Keratinocyte (primary cell): ENCODE data around the gene ADRM1. TPM values are rescaled to one million over a fixed set of nuclear protein-coding genes. Genes with fewer than 3 reads are reported as not detected.

ENCODE experiments used
- DNase-seq: peaks from one replicate; pipeline ENCODE4 v3.0.0-alpha.2; 2011; ENCODE audit warnings: low read depth, missing footprints, low spot score
- FAIRE-seq: peaks from 2 replicates; lab custom pipeline; 2011; peaks lifted over from hg19 to GRCh38; lab: Jason Lieb, UNC
- H2AFZ ChIP-seq: 2 replicates; pipeline ENCODE4 v1.6.0; 2012; ENCODE audit warnings: low read length, control low read depth, inconsistent platforms; ENCODE audit not compliant: control insufficient read depth
- H3K27ac ChIP-seq: 2 replicates; pipeline ENCODE4 v1.5.1; 2011; ENCODE audit warnings: low read length; ENCODE audit not compliant: control insufficient read depth, insufficient read depth
- H3K27me3 ChIP-seq: 3 replicates; pipeline ENCODE4 v1.6.0; 2011; ENCODE audit warnings: low read length; ENCODE audit not compliant: control insufficient read depth, insufficient read depth; ENCODE audit errors: extremely low read depth
- H3K36me3 ChIP-seq, 2 experiments: 2 replicates in 1 of 2; 3 replicates in 1 of 2; pipeline ENCODE4 v1.5.1; 2011; ENCODE audit warnings: low read length in 2 of 2, mild to moderate bottlenecking in 1 of 2; ENCODE audit not compliant: control insufficient read depth in 2 of 2, insufficient read depth in 2 of 2; ENCODE audit errors: extremely low read depth in 1 of 2
- H3K4me1 ChIP-seq: 3 replicates; pipeline ENCODE4 v1.5.1; 2011; ENCODE audit warnings: low read length; ENCODE audit not compliant: control insufficient read depth, insufficient read depth; ENCODE audit errors: extremely low read depth
- H3K4me2 ChIP-seq: 3 replicates; pipeline ENCODE4 v1.6.0; 2011; ENCODE audit warnings: low read depth, low read length; ENCODE audit not compliant: control insufficient read depth, insufficient read depth; ENCODE audit errors: extremely low read depth
- H3K4me3 ChIP-seq, 3 experiments: fragments of 200-600 bp in 1 of 3; sonication (generic) in 1 of 3; 2 replicates in 2 of 3; 3 replicates in 1 of 3; pipeline ENCODE4 v1.5.1; 2011 to 2016; ENCODE audit warnings: low read length in 3 of 3, mild to moderate bottlenecking in 3 of 3, control low read depth in 2 of 3, inconsistent platforms in 1 of 3, low read depth in 1 of 3, mixed read lengths in 1 of 3, mixed run types in 1 of 3, moderate library complexity in 1 of 3; ENCODE audit not compliant: control insufficient read depth in 2 of 3, insufficient read depth in 2 of 3; ENCODE audit errors: extremely low read depth in 1 of 3
- H3K79me2 ChIP-seq: 2 replicates; pipeline ENCODE4 v1.6.0; 2012; ENCODE audit warnings: low read length; ENCODE audit not compliant: control insufficient read depth, insufficient read depth
- H3K9ac ChIP-seq: 3 replicates; pipeline ENCODE4 v1.6.0; 2011; ENCODE audit warnings: low read length; ENCODE audit not compliant: control insufficient read depth, insufficient read depth; ENCODE audit errors: extremely low read depth
- H3K9me1 ChIP-seq: 3 replicates; pipeline ENCODE4 v1.6.0; 2011; ENCODE audit warnings: low read length; ENCODE audit not compliant: control insufficient read depth, insufficient read depth; ENCODE audit errors: extremely low read depth
- H3K9me3 ChIP-seq: 2 replicates; pipeline ENCODE4 v1.5.1; 2012; ENCODE audit warnings: low read depth, low read length; ENCODE audit not compliant: control insufficient read depth
- H4K20me1 ChIP-seq: 3 replicates; pipeline ENCODE4 v1.6.0; 2011; ENCODE audit warnings: low read length; ENCODE audit not compliant: control insufficient read depth, insufficient read depth; ENCODE audit errors: extremely low read depth
- EZH2 ChIP-seq: IDR thresholded peaks from one replicate; pipeline ENCODE4 v1.6.1; 2012; ENCODE audit warnings: inconsistent platforms, mild to moderate bottlenecking, low read length, moderate library complexity
- dilution Hi-C: fragments of 300-500 bp; cut with MboI; formaldehyde crosslinking; loops from one replicate; pipeline ENCODE4 v1.7.0; 2020; ENCODE audit warnings: low sequenced_read_pairs; ENCODE audit not compliant: extremely low pct_ligation_motif_present
- polyA plus RNA-seq, 5 experiments: library from polyadenylated mRNA; depleted of rRNA in 3 of 5; stranded (reverse) in 3 of 5; stranded (forward) in 1 of 5; unstranded in 1 of 5; fragments of >200 nt; gene quantifications; 1 replicate in 1 of 5; 2 replicates in 3 of 5; 3 replicates in 1 of 5; pipeline versions ENCODE4 v1.2.1 to v1.2.3, GENCODE V29; 2011 to 2012; ENCODE audit warnings: missing spikeins in 2 of 5, low read depth in 1 of 5, low replicate concordance in 1 of 5
- TF ChIP-seq, protein P1 (sequence below), 3 experiments: IDR thresholded peaks in 1 of 3; conservative IDR thresholded peaks in 1 of 3; optimal IDR thresholded peaks in 1 of 3; 2 replicates in 2 of 3; 3 replicates in 1 of 3; pipeline versions ENCODE3 to v1.5.1; 2011; ENCODE audit warnings: low read length in 3 of 3, mild to moderate bottlenecking in 3 of 3, moderate library complexity in 2 of 3, control low read depth in 1 of 3, inconsistent platforms in 1 of 3; ENCODE audit not compliant: insufficient read depth in 2 of 3; ENCODE audit errors: extremely low read depth in 1 of 3

ADRM1 gene
- polyA plus RNA-seq, 1 donor (not counting 4 experiments of a cell fraction or from before 2014, with no cell fraction given), result 91.4 TPM

DNA sequence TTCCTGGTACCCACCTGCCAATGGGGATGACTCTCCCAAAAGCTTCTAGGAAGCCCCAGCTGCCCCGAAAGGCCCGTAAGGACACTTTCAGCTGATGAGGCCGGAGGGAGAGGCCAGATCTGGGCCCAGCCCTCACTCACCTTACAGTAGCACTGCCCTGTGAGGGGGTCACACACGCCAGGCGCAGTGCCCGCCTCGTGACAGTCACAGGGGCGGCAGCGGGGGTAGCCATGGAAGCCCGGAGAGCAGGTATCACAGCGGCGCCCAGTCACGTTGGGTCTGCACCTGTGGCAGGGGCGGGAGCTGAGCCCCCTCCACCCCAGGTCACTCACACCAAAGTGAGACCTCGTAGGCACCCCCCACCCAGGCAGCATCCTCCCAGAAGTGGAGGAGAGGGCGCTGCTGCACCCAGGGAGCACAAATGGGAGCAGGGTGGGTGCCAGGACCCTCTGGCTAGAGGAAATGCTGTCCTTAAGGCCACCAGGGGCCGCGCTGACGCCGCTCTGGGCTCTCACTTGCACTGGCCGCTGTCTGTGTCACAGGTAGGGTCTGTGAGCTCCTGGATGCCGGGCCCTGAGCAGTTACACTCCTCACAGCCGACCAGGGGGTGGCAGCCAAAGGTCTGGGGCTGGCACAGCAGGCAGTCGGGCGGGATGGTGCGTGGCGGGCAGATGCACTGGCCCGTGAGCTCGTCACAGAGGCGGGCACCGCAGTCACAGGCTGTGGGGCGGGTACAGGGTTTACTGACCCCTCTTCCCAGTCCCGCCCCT, 25.1 kb downstream of the ADRM1 start:
- FAIRE-seq (no peak), DNase-seq (no peak)
- H4K20me1 ChIP-seq, result no peaks in the 10 kb centered on the region
- dilution Hi-C loops, result no loop called here
- no peaks in the 10 kb centered on the region for H3K9me3 ChIP-seq
- no peaks in the 10 kb centered on the region for H3K27me3 ChIP-seq
- peaks cover 54 to 65% of the 10 kb centered on the region in 2 experiments for H3K36me3 ChIP-seq
- H3K27ac ChIP-seq, result no peak overlapping the region
- no peaks in the 10 kb centered on the region for H3K79me2 ChIP-seq
- TF ChIP-seq, protein P1, sequence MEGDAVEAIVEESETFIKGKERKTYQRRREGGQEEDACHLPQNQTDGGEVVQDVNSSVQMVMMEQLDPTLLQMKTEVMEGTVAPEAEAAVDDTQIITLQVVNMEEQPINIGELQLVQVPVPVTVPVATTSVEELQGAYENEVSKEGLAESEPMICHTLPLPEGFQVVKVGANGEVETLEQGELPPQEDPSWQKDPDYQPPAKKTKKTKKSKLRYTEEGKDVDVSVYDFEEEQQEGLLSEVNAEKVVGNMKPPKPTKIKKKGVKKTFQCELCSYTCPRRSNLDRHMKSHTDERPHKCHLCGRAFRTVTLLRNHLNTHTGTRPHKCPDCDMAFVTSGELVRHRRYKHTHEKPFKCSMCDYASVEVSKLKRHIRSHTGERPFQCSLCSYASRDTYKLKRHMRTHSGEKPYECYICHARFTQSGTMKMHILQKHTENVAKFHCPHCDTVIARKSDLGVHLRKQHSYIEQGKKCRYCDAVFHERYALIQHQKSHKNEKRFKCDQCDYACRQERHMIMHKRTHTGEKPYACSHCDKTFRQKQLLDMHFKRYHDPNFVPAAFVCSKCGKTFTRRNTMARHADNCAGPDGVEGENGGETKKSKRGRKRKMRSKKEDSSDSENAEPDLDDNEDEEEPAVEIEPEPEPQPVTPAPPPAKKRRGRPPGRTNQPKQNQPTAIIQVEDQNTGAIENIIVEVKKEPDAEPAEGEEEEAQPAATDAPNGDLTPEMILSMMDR (optimal IDR thresholded peaks at IDR 0.05 in 1 of 3, IDR thresholded peaks at IDR 0.05 in 1 of 3, conservative IDR thresholded peaks at IDR 0.05 in 1 of 3; ENCODE audit: extremely low read depth in 1 of 3, insufficient read depth in 2 of 3, low read length in 3 of 3), result no peak
- TF ChIP-seq EZH2, result no peak
- no peak overlapping the region for H2AFZ ChIP-seq
- no peaks in the 10 kb centered on the region for H3K9me1 ChIP-seq
- H3K9ac ChIP-seq, result no peak overlapping the region
- H3K4me3 ChIP-seq, result no peak overlapping the region
- no peaks in the 10 kb centered on the region for H3K4me1 ChIP-seq
- H3K4me2 ChIP-seq, result no peak overlapping the region

DNA sequence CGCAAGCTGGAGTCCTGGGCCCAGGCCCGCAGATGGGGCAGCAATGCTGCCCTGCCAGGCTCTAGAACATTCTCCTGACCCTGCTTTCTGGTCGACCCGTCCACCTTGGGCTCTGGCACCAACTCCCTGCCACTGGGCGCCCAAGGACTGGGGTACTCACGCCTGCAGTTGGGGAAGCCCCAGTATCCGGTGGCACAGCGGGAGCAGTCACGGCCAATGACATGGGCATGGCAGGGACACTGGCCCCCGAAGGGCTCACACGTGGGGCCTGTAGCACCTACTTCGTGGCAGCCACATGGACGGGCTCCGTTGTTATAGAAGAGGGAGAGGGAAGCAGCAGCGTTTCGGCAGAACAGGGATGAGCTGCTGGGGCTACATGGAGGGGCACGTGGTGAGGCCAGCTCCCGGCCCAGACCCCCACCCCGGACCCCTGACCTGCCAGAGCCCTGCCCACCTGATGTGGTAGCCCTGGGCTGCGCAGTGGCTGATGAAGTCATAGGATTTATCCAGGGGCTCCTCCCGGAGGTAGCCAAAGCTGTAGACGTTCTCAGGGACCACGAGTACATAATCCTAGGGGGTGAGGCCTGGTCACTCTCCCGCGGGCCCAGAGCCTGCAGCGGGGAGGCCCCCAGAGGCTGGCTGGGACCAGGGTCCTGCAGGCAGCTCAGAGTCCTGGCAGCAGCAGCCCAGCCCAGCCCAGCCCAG, 26.0 kb downstream of the ADRM1 start:
- dilution Hi-C loops, result no loop called here
- H3K4me1 ChIP-seq, result no peaks in the 10 kb centered on the region
- no peaks in the 10 kb centered on the region for H4K20me1 ChIP-seq
- TF ChIP-seq, protein P1 (optimal IDR thresholded peaks at IDR 0.05 in 1 of 3, IDR thresholded peaks at IDR 0.05 in 1 of 3, conservative IDR thresholded peaks at IDR 0.05 in 1 of 3; ENCODE audit: extremely low read depth in 1 of 3, insufficient read depth in 2 of 3, low read length in 3 of 3), result no peak
- TF ChIP-seq EZH2, result no peak
- FAIRE-seq, result no peak
- no peaks in the 10 kb centered on the region for H3K9me1 ChIP-seq
- H3K79me2 ChIP-seq, result no peaks in the 10 kb centered on the region
- H3K9ac ChIP-seq, result no peak overlapping the region
- H3K27ac ChIP-seq, result no peak overlapping the region
- no peak overlapping the region for H2AFZ ChIP-seq
- no peaks in the 10 kb centered on the region for H3K9me3 ChIP-seq
- no peak overlapping the region for H3K4me2 ChIP-seq
- H3K4me3 ChIP-seq, result no peak overlapping the region
- H3K36me3 ChIP-seq, result peaks cover 60 to 66% of the 10 kb centered on the region in 2 experiments
- DNase-seq, result no peak
- H3K27me3 ChIP-seq, result no peaks in the 10 kb centered on the region
